Measurements from ENCODE around the gene AKR1C1. TPM values are rescaled to one million over a fixed set of nuclear protein-coding genes. Genes with fewer than 3 reads are reported as not detected.
"Not testable (repeated sequence)": the region's sequence is repeated elsewhere in the genome, so short reads cannot be mapped to it uniquely, and the experiment has no call there.

The AKR1C1 gene
- total RNA-seq, 4 donors from 2014 or later: 47.1 to 94.8 (median 77.5) TPM

- H3K4me3 ChIP-seq: no peak overlapping the region
- no peak for DNase-seq (ENCODE audit: low spot score in 2 of 2)
- no peak overlapping the region for H3K27ac ChIP-seq
- WGBS, 2 donors: 93% methylated on average over 3 to 5 of the region's 5 CpGs
- no peaks in the 10 kb centered on the region for H3K27me3 ChIP-seq
- H3K4me1 ChIP-seq: peaks cover 0 to 16% (median 0%) of the 10 kb centered on the region in 4 donors
- no peaks in the 10 kb centered on the region for H3K9me3 ChIP-seq
- H3K36me3 ChIP-seq: no peaks in the 10 kb centered on the region
- TF ChIP-seq POLR2A (IDR thresholded peaks at IDR 0.05) (no peak), CTCF (IDR thresholded peaks at IDR 0.05) (no peak), EP300 (IDR thresholded peaks at IDR 0.05) (no peak)
Observed at GRCh38 chr10:4983615-4984216, 20.5 kb downstream of the AKR1C1 start.

- Histone ChIP-seq H3K36me3 (no peaks in the 10 kb centered on the region), H3K9me3 (no peaks in the 10 kb centered on the region), H3K27ac (no peak overlapping the region), H3K27me3 (no peaks in the 10 kb centered on the region), H3K4me3 (no peak overlapping the region), H3K4me1 (peaks cover 0 to 16% (median 0%) of the 10 kb centered on the region in 4 donors)
- TF ChIP-seq EP300 (IDR thresholded peaks at IDR 0.05) (no peak), POLR2A (IDR thresholded peaks at IDR 0.05) (no peak), CTCF (IDR thresholded peaks at IDR 0.05) (no peak)
- DNase-seq (ENCODE audit: low spot score in 2 of 2): no peak
- 95% methylated on average over 9 to 10 of the region's 10 CpGs for WGBS, 2 donors
Observed at GRCh38 chr10:4984223-4984622, 21.0 kb downstream of the AKR1C1 start.

- Histone ChIP-seq H3K4me1 (peaks cover 0 to 16% (median 0%) of the 10 kb centered on the region in 4 donors), H3K27ac (peak overlapping the region in 1 of 4 donors; percentile 22), H3K9me3 (no peaks in the 10 kb centered on the region), H3K27me3 (no peaks in the 10 kb centered on the region), H3K36me3 (no peaks in the 10 kb centered on the region), H3K4me3 (no peak overlapping the region)
- TF ChIP-seq EP300 (IDR thresholded peaks at IDR 0.05): no peak
- TF ChIP-seq POLR2A (IDR thresholded peaks at IDR 0.05): no peak
- no peak for TF ChIP-seq CTCF (IDR thresholded peaks at IDR 0.05)
- WGBS, 2 donors: 42 to 59% methylated on average over 7 of the region's 7 CpGs
- DNase-seq (ENCODE audit: low spot score in 2 of 2): no peak
Observed at GRCh38 chr10:4984971-4985594, 21.9 kb downstream of the AKR1C1 start.

DNA sequence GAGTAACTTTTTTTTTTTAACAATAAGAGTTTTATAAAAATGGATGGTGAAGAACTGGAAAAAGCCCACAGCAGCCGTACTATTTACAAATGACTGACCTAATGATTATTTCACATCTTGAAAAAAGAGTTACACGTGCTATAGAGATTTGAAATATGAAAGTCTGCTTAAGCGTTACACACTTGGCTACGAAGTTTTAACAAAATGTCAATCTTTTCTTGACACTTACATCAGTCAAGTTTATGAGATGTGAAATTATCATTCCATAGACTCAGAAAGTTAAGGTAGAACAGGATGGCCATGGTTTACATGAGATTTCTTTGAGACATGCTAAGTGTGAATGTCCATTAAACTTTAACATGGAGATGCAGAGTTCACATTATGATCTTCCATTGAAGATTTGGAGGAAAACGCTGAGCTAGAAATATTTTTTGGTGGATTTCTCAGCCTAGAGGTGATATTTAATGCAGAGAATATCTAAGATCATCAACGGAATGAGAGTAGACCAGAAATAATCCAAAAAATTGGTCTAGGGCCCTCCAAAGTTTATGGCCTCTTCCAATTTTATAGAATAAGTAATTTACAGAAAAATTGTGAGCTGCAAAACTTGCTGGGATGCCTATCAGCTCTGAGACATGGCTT, 24.9 kb downstream of the AKR1C1 start:
- 92 to 95% methylated on average over 6 of the region's 6 CpGs for WGBS, 2 donors
- H3K9me3 ChIP-seq; H3K27me3 ChIP-seq; H3K4me3 ChIP-seq; H3K36me3 ChIP-seq; DNase-seq (ENCODE audit: low spot score in 2 of 2); H3K27ac ChIP-seq; H3K4me1 ChIP-seq: not testable (repeated sequence)

DNA sequence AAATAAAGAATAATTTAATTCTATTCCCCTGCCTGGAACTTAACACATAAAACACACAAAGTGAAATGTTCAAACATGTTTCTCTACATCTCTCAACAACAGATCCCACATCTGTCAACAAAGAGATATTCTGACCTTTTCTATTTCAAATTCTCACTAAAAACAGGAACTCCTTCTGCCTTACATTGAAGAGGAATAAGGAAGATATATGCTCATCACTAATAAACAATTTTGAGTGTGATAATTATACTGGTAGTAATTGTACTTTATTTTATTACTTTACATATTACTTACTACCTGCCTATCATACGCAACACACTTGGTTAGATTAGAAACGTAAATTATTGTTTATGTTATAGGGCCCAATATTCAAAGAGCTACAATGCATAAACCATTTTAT, 27.0 kb downstream of the AKR1C1 start:
- TF ChIP-seq EP300 (IDR thresholded peaks at IDR 0.05): no peak
- no peak for TF ChIP-seq CTCF (IDR thresholded peaks at IDR 0.05)
- no peak for TF ChIP-seq POLR2A (IDR thresholded peaks at IDR 0.05)
- H3K9me3 ChIP-seq: no peaks in the 10 kb centered on the region
- no peak overlapping the region for H3K27ac ChIP-seq
- H3K27me3 ChIP-seq: no peaks in the 10 kb centered on the region
- WGBS, 2 donors: 93 to 96% methylated on average over 2 of the region's 2 CpGs
- peaks cover 0 to 3% (median 0%) of the 10 kb centered on the region in 4 donors for H3K4me1 ChIP-seq
- no peak overlapping the region for H3K4me3 ChIP-seq
- H3K36me3 ChIP-seq: peaks cover 0 to 4% (median 0%) of the 10 kb centered on the region in 3 donors
- DNase-seq (ENCODE audit: low spot score in 2 of 2): no peak

DNA sequence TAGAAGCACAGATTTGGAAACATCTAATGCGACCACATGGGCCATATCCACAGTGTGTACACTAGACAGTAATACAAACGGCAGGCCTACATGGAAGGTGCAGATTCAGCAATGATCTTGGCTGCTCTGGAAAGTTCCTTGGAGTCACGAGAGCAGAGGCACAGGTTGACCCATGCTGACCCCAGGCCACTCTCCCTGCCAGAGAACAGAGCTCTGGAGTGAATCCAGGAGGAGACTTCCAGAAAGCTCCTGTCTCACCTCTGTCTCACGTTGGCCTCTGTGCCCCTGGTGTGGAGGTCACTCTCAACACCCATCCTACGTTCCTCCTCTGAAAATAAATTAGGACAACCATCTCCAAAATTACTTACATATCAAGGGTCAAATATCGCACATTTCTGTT, 28.2 kb downstream of the AKR1C1 start:
- H3K36me3 ChIP-seq; H3K9me3 ChIP-seq; H3K27me3 ChIP-seq; H3K4me1 ChIP-seq; H3K4me3 ChIP-seq; H3K27ac ChIP-seq; DNase-seq (ENCODE audit: low spot score in 2 of 2): not testable (repeated sequence)
- WGBS, 2 donors: 81 to 86% methylated on average over 3 of the region's 6 CpGs

DNA sequence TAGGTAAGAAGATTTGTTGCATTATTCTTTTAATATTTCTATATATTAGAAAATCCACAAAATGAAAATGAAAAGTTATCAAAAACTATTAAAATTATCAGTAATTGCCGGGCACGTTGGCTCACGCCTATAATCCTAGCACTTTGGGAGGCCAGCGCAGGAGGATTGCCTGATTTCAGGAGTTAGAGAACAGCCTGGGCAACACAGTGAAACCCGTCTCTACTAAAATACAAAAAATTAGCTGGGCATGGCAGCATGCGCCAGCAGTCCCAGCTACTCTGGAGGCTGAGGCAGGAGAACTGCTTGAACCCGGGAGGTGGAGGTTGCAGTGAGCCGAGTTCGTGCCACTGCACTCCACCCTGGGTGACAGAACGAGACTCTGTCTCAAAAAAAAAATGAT, 29.3 kb downstream of the AKR1C1 start:
- H3K4me3 ChIP-seq; H3K27me3 ChIP-seq; DNase-seq (ENCODE audit: low spot score in 2 of 2); H3K4me1 ChIP-seq; H3K36me3 ChIP-seq; H3K27ac ChIP-seq; H3K9me3 ChIP-seq: not testable (repeated sequence)
- WGBS, 2 donors: 89 to 91% methylated on average over 10 of the region's 10 CpGs

DNA sequence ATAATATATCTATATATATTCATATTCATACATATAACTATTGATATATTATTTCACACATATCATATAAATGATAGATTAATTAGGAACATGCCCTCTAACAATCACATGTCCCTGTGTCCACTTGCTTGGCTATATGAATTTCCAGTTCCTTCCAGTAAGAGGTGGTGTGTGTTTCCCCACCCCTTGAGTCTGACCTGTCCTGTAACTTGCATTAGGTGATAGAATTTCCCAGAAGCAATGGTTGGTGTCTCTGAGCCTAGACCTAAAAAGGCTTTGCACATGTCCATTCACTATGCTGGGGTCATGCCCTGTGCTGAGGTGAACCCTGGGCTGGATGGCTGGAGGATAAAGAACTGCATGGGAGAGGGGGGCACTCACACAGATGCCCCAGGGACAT, 31.0 kb downstream of the AKR1C1 start:
- H3K27ac ChIP-seq; H3K4me3 ChIP-seq; H3K9me3 ChIP-seq; DNase-seq (ENCODE audit: low spot score in 2 of 2); H3K4me1 ChIP-seq; H3K27me3 ChIP-seq: not testable (repeated sequence)
- H3K36me3 ChIP-seq: peaks cover 0 to 11% (median 0%) of the 10 kb centered on the region in 3 donors

Data from tibial nerve (tissue), 4 donors.